Activated gamma-delta T cell (primary cell): ENCODE results near the gene SRGAP2.
"Not testable (repeated sequence)": the region's sequence is repeated elsewhere in the genome, so short reads cannot be mapped to it uniquely, and the experiment has no call there.

Source experiments
- DNase-seq: peaks from one replicate; lab custom pipeline; 2025; lab: John Stamatoyannopoulos, UW

SRGAP2 gene

DNA sequence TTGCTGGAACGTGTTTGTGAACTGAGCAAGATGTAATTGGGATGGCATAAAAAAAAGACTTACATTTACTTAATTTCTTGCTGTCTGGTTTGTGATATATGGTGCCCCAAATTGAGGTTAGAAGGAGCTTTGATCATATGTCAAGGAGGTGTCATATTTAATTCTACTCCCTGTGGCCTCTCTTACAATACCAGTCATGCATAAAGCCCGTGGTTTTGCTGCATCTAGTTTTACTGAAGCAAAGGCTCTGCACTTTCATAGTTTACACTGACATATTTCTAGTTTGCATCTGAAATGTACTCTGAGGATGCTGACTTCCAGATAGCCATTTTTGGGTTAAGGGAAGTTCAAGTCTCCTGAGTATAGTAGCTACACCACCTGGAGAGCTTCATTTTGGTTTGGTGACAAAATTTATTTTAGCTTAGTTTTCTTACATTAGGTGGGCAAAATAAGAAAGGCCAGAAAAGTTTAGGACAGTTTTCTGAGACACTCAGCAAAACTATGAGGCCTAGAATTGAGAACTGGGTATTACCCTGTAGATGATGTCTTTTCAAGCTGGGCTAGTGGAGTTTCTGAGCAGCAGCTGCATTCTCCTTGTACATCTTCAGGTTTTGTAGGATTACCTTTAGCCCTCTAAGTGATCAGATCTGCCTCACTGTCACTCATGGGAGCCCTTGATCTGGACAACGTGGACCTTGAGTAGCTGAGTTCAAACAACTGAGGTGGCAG is 47.8 kb downstream of the SRGAP2 start:
- not testable (repeated sequence) for DNase-seq

DNA sequence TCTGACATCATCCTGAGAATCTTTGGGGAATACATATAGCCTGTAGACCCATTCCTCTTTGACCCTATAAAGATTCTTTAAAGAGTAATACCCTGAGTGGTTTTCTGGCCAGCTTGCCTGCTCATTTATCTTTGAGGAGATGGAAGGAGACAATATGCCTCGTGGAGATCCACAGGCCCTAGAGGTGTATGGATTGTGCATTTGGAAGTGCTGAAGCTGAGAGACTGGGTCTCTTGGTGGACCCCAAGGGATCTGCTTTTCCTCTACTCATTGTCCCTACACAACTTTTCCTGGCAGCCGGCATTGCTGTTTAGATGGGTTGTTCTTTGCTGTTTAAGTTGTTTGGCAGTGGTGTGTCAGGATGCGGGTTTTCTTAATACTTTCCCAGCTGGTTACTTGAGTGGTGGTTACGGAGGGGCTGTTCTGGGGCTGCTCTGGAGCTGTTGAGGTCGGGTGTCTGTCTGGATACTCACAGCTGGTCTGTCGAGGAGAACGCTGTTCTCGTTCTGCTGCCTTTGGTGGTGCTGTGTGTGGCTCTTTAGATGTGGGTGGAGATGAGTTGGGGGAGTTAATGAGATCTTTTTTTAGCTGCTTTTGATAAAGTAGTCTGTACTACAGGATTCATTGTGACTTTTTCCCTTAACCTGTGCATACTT is 49.5 kb downstream of the SRGAP2 start:
- DNase-seq, result not testable (repeated sequence)
